Erythroblast (primary cell): ENCODE results near the gene RIN2.

Experiments used
- GATA1 ChIP-seq: IDR thresholded peaks from 2 replicates; pipeline ENCODE4 v1.6.1; 2011; ENCODE audit warnings: low read depth, mild to moderate bottlenecking, control low read depth, low read length, moderate library complexity
- POLR2A ChIP-seq: IDR thresholded peaks from 2 replicates; pipeline ENCODE4 v1.6.1; 2011; ENCODE audit warnings: mild to moderate bottlenecking, low read length

GRCh38 chr20:19756761-19757486, 1.1 kb upstream of the RIN2 start:
- TF ChIP-seq POLR2A (no peak), GATA1 (no peak)
